Activated T-helper 1 cell treated with anti-CD3 and anti-CD28 coated beads, Interleukin-12 subunit alpha, Interleukin-12 subunit beta, Interleukin-2, Interleukin-4 antibody, amounts not matched to agents 30 ng/mL and 10 ng/mL and 1 ng/mL, durations not matched to agents 14 hours and 24 hours and 36 hours (primary cell): ENCODE measurements around the gene SLC27A6. TPM values are rescaled to one million over a fixed set of nuclear protein-coding genes. Genes with fewer than 3 reads are reported as not detected.

Experiments
- DNase-seq: peaks from one replicate; pipeline ENCODE4 v3.0.0; 2021; ENCODE audit warnings: low spot score
- H3K27ac Mint-ChIP-seq: one replicate; pipeline ENCODE4 v1.8.0; 2021; ENCODE audit warnings: mild to moderate bottlenecking, mixed read lengths
- H3K27me3 Mint-ChIP-seq: one replicate; pipeline ENCODE4 v1.8.0; 2022; ENCODE audit warnings: mild to moderate bottlenecking, moderate library complexity, mixed read lengths; ENCODE audit not compliant: insufficient read depth
- H3K36me3 Mint-ChIP-seq: one replicate; pipeline ENCODE4 v1.8.0; 2021; ENCODE audit warnings: low read depth, mixed read lengths
- H3K4me1 Mint-ChIP-seq: one replicate; pipeline ENCODE4 v1.8.0; 2021; ENCODE audit warnings: low read depth, mixed read lengths
- H3K4me3 Mint-ChIP-seq: one replicate; pipeline ENCODE4 v1.8.0; 2021; ENCODE audit warnings: mild to moderate bottlenecking, moderate library complexity, mixed read lengths
- H3K9me3 Mint-ChIP-seq: one replicate; pipeline ENCODE4 v1.8.0; 2021; ENCODE audit warnings: mixed read lengths
- intact Hi-C: fragments of 100-400 bp; cut with micrococcal nuclease; formaldehyde crosslinking; loops from one replicate; pipeline ENCODE4 v1.15.1; 2024
- total RNA-seq: library from RNA; stranded (reverse); gene quantifications from 2 replicates; pipeline ENCODE4 v1.2.3, GENCODE V29; 2022

The SLC27A6 gene
- total RNA-seq, 1 donor from 2014 or later: not detected

DNA sequence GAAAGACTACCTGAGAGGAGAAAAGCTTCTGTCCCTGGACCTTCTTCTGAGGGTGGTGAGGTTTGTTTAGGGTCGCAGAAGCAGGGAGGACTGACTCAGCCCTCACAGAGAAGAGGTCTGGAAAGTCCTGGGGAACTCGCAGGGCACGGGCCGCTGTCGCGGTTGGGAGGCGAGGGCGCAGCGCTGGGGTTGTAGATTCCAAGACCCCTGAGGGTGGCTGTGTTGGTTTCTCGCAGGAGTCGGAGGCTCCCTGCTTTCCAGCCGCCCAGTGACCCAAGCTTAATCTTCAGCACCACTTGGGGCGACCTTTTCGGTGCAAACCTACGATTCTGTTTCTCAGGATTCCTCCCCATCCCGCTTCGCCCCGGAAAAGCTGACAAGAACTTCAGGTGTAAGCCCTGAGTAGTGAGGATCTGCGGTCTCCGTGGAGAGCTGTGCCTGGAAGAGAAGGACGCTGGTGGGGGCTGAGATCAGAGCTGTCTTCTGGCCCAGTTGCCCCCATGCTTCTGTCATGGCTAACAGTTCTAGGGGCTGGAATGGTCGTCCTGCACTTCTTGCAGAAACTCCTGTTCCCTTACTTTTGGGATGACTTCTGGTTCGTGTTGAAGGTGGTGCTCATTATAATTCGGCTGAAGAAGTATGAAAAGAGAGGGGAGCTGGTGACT lies 482 bp downstream of the SLC27A6 start:
- H3K4me1 Mint-ChIP-seq: no peaks in the 10 kb centered on the region
- no peaks in the 10 kb centered on the region for H3K36me3 Mint-ChIP-seq
- no peak overlapping the region for H3K4me3 Mint-ChIP-seq
- DNase-seq: no peak
- H3K27me3 Mint-ChIP-seq: peaks cover 7% of the 10 kb centered on the region
- intact Hi-C loops: no loop called here
- peaks cover 7% of the 10 kb centered on the region for H3K9me3 Mint-ChIP-seq
- no peak overlapping the region for H3K27ac Mint-ChIP-seq

DNA sequence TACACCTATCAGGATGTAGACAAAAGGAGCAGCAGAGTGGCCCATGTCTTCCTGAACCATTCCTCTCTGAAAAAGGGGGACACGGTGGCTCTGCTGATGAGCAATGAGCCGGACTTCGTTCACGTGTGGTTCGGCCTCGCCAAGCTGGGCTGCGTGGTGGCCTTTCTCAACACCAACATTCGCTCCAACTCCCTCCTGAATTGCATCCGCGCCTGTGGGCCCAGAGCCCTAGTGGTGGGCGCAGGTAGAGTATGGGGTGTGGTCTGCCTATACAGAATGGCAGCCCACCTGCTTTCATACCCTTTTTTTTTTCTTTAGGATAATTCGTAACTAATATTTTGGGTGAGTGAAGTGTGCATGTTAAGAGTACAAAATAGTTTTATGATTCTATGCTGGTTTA lies 1.1 kb downstream of the SLC27A6 start:
- Mint-ChIP-seq H3K9me3 (peaks cover 1% of the 10 kb centered on the region), H3K36me3 (no peaks in the 10 kb centered on the region), H3K4me3 (no peak overlapping the region), H3K27me3 (peaks cover 7% of the 10 kb centered on the region), H3K27ac (no peak overlapping the region), H3K4me1 (no peaks in the 10 kb centered on the region)
- intact Hi-C loops: no loop called here
- no peak for DNase-seq

DNA sequence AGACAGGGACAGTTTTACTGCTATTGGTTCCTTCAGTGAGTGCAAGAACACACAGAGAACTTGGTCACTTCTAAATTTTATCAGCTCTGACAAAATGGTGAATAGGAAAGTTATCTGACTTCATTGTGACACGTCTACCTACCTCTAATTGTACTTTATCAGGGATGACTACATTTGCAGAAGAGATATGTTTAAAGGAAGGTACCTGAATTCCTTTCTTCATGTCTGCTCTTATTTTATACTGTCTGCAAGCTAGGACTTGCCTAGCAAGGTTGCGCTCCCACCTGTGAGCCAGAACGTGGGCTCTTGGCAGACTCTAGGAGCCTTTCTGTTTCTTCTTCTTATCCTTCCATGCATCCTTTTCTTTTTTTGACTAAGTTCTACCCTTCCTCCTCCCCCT lies 1.6 kb downstream of the SLC27A6 start:
- H3K27me3 Mint-ChIP-seq: peaks cover 7% of the 10 kb centered on the region
- no peak overlapping the region for H3K4me3 Mint-ChIP-seq
- H3K36me3 Mint-ChIP-seq: no peaks in the 10 kb centered on the region

DNA sequence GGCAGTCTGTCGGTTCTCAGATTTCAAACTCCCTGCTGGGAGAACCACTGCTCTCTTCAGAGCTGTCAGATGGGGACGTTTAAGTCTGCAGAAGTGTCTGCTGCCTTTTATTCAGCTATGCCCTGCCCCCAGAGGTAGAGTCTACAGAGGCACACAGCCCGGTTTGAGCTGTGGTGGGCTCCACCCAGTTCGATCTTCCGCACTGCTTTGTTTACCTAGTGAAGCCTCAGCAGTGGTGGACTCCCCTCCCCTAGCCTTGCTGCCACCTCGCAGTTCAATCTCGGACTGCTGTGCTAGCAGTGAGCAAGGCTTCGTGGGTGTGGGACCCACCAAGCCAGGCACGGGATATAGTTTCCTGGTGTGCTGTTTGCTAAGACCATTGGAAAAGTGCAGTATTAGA lies 8.0 kb downstream of the SLC27A6 start:
- Mint-ChIP-seq H3K4me1 (no peaks in the 10 kb centered on the region), H3K27ac (no peak overlapping the region), H3K27me3 (no peaks in the 10 kb centered on the region), H3K4me3 (no peak overlapping the region), H3K9me3 (no peaks in the 10 kb centered on the region), H3K36me3 (no peaks in the 10 kb centered on the region)
- no peak for DNase-seq
- intact Hi-C loops: no loop called here

More for the DNA sequence above, 1.6 kb downstream of the SLC27A6 start:
- Mint-ChIP-seq H3K9me3 (no peaks in the 10 kb centered on the region), H3K27ac (no peak overlapping the region), H3K4me1 (no peaks in the 10 kb centered on the region)
- intact Hi-C loops: no loop called here
- DNase-seq: no peak

DNA sequence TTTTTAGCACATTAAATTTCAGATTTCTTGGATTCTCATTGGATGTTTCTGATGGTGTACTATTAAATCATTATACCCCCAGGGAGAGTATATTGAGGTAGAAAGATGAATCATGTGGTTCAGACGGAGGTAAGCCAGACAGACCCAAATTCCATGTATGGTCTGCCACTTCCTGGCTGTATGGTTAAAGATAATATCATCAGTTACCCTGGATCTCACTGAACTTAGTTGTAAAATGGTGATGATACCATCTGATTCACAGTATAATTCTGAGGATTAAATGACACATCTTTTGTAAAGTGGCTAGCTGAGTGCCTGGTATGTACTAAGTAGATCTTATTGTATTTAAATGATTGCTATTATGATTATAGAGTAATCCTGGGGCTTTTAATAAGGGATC lies 9.3 kb downstream of the SLC27A6 start:
- Mint-ChIP-seq H3K9me3 (no peaks in the 10 kb centered on the region), H3K4me1 (no peaks in the 10 kb centered on the region), H3K36me3 (no peaks in the 10 kb centered on the region), H3K4me3 (no peak overlapping the region), H3K27ac (no peak overlapping the region), H3K27me3 (no peaks in the 10 kb centered on the region)
- intact Hi-C loops: no loop called here
- DNase-seq: no peak

DNA sequence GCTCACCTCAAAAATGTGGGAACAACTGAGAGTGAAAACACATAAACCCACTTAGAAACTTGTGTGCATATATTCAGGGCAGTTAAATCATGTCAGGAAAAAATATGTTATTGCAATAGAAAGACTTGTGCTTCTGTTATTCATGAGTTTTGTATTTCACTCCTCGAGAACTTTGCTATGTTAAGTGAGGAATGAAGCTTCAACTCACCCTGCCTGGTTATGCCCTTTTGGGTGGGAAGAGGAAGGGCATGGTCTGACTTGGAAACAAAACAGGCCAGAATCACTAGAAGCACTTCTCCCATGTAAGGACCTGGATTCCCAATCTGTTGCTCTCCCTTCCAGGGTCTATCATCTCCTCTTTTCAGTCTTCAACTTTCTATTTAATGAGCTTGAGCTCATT lies 14.5 kb downstream of the SLC27A6 start:
- H3K4me1 Mint-ChIP-seq: no peaks in the 10 kb centered on the region
- DNase-seq: no peak

DNA sequence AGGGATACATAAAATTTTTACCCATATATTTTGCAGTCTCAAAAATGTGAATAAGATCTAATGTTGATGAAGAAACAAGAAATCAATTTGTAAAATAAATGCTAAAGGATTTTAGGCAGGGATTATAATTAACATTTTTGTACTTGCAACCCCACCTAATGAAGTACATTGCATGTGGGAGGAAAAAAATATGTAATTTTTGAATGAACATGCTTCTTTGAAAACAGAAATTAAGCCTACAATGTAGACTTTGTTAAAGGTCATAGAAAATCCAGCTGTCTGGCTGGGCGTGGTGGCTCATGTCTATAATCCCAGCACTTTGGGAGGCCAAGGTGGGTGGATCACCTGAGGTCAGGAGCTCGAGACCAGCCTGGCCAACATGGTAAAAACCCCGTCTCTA lies 15.6 kb downstream of the SLC27A6 start:
- no peak for DNase-seq
- H3K27ac Mint-ChIP-seq: no peak overlapping the region
- no peak overlapping the region for H3K4me3 Mint-ChIP-seq
- intact Hi-C loops: no loop called here
- no peaks in the 10 kb centered on the region for H3K4me1 Mint-ChIP-seq
- H3K27me3 Mint-ChIP-seq: no peaks in the 10 kb centered on the region
- H3K36me3 Mint-ChIP-seq: no peaks in the 10 kb centered on the region
- H3K9me3 Mint-ChIP-seq: no peaks in the 10 kb centered on the region

More for the DNA sequence above, 14.5 kb downstream of the SLC27A6 start:
- no peaks in the 10 kb centered on the region for H3K9me3 Mint-ChIP-seq
- H3K36me3 Mint-ChIP-seq: no peaks in the 10 kb centered on the region
- H3K4me3 Mint-ChIP-seq: no peak overlapping the region
- intact Hi-C loops: no loop called here
- no peaks in the 10 kb centered on the region for H3K27me3 Mint-ChIP-seq
- H3K27ac Mint-ChIP-seq: no peak overlapping the region

DNA sequence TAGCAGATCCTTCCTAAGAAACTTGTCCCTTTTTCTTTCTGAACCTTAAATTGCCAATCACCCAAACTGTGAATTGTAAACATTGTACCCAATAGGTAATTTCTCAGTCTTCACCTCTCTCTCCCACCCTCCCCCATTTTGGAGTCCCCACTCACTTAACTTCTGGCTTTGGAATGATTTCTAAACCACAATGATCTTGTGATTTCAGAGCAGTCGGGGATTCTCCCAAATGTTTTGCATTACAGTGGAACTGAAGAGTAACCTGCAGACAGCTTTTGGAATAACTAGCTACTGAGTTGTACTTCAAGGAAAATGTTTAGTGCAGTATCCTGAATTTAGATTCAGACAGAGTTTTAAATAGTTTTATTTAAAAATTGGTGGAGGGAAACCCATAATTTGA lies 19.2 kb downstream of the SLC27A6 start:
- H3K36me3 Mint-ChIP-seq: no peaks in the 10 kb centered on the region
- H3K4me3 Mint-ChIP-seq: no peak overlapping the region
- H3K27ac Mint-ChIP-seq: no peak overlapping the region
- peaks cover 1% of the 10 kb centered on the region for H3K27me3 Mint-ChIP-seq
- intact Hi-C loops: no loop called here
- no peaks in the 10 kb centered on the region for H3K9me3 Mint-ChIP-seq
- no peaks in the 10 kb centered on the region for H3K4me1 Mint-ChIP-seq
- DNase-seq: no peak

DNA sequence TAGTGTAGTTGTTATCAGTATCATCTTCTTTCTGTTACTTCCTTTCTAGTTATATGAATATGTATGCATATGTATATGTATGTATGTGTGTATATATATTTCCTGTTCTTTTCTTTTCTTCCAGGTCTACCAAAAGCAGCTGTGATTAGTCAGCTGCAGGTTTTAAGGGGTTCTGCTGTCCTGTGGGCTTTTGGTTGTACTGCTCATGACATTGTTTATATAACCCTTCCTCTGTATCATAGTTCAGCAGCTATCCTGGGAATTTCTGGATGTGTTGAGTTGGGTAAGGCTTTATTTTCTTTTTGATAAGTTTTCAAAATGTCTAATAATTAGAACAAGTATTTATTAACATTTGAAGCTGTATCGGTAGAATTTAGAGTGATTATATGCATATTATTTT lies 23.2 kb downstream of the SLC27A6 start:
- H3K27ac Mint-ChIP-seq: no peak overlapping the region
- no peaks in the 10 kb centered on the region for H3K36me3 Mint-ChIP-seq
- DNase-seq: no peak
- no peaks in the 10 kb centered on the region for H3K9me3 Mint-ChIP-seq
- peaks cover 1% of the 10 kb centered on the region for H3K27me3 Mint-ChIP-seq
- no peaks in the 10 kb centered on the region for H3K4me1 Mint-ChIP-seq
- intact Hi-C loops: no loop called here
- no peak overlapping the region for H3K4me3 Mint-ChIP-seq

DNA sequence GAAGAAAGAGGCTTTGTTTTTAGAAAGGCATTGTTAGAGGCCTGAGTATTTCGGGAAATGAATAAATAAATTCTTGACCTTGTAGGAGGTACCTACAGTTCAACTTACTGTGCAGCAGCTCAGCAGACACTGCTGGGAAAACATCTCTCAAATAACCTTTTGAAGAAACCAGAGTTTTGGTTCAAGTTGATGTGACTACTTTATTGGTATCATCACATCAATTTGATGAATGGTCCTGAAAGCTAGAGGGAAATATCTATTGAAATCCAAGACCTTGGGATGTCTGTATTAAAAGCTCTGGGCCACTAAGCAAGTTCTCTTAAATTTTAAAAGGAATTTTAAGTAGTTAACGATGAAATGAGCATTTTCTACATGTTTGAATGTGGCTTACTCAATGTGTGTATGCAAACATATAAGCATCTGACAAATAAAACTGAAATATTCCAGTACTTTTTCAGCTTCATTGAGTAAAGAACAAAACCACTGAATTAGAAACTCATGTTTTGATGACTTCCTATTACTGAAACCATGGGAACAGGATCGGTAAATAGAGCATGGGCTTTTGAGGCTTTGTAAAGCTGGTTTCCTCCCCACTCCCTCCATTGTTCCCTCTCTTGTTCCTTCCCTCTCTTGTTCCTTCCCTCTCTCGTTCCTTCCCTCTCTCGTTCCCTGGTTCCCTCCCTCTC lies 36.7 kb downstream of the SLC27A6 start:
- Mint-ChIP-seq H3K36me3 (no peaks in the 10 kb centered on the region), H3K9me3 (no peaks in the 10 kb centered on the region), H3K4me1 (no peaks in the 10 kb centered on the region), H3K27ac (no peak overlapping the region), H3K27me3 (no peaks in the 10 kb centered on the region), H3K4me3 (no peak overlapping the region)
- intact Hi-C loops: no loop called here
- no peak for DNase-seq

DNA sequence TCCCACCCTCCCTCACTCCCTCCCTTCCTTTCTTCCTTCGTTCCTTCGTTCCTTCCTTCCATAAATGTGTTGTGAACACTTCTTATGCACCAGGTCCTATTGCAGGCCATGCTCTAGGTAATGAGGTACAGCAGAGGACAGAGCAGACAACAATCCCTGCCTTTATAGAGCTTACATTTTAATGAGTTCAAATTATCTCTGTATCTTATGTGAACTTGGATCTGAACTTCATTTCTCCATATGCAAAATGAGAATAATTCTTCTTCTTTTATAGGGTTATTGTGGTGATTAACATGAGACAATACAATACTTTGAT lies 37.2 kb downstream of the SLC27A6 start:
- no peak for DNase-seq
- Mint-ChIP-seq H3K27ac (no peak overlapping the region), H3K4me1 (no peaks in the 10 kb centered on the region), H3K36me3 (no peaks in the 10 kb centered on the region), H3K27me3 (no peaks in the 10 kb centered on the region), H3K4me3 (no peak overlapping the region), H3K9me3 (no peaks in the 10 kb centered on the region)
- intact Hi-C loops: no loop called here

DNA sequence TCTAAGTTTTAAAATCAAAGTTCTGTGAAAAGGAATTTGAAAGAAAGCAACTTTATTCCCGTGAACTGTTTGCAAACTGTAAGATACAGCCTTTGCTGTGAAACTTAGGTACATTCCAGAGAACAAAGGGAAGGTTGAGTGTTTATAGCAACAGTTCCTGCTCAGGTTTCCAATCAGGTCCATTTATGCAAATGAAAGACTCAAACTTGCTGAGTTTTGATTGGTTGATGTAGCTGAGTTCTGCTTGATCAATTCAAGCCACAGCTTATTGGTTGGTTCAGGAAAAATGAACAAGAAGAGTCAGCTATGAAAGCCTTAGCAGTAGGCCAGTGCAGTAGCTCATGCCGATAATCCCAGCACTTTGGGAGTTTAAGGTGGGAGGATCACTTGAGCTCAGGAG lies 37.9 kb downstream of the SLC27A6 start:
- Mint-ChIP-seq H3K9me3 (no peaks in the 10 kb centered on the region), H3K27ac (no peak overlapping the region), H3K4me1 (no peaks in the 10 kb centered on the region), H3K4me3 (no peak overlapping the region), H3K36me3 (no peaks in the 10 kb centered on the region), H3K27me3 (no peaks in the 10 kb centered on the region)
- DNase-seq: no peak
- intact Hi-C loops: no loop called here

DNA sequence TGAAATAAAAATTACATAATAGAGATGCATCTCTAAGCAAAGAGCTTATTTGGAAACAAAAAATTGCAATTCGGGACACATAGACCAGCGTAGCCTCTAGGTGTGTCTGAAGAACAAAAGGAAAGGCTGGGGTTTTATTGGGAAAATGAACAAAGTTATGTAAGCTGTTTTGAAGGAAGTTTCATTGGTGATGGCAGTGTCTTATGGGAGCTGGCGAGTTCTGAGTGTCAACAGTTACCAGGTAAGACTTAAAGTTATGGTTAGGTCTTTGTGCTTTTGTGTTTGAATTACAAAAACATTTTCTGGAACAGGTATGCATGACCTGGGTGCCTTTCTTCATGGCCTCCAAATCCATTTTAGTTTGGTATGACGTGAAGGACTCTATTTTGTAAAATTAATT lies 48.9 kb downstream of the SLC27A6 start:
- Mint-ChIP-seq H3K27me3 (no peaks in the 10 kb centered on the region), H3K27ac (no peak overlapping the region), H3K9me3 (no peaks in the 10 kb centered on the region), H3K4me3 (no peak overlapping the region), H3K36me3 (no peaks in the 10 kb centered on the region), H3K4me1 (no peaks in the 10 kb centered on the region)
- DNase-seq: no peak
- intact Hi-C loops: no loop called here

DNA sequence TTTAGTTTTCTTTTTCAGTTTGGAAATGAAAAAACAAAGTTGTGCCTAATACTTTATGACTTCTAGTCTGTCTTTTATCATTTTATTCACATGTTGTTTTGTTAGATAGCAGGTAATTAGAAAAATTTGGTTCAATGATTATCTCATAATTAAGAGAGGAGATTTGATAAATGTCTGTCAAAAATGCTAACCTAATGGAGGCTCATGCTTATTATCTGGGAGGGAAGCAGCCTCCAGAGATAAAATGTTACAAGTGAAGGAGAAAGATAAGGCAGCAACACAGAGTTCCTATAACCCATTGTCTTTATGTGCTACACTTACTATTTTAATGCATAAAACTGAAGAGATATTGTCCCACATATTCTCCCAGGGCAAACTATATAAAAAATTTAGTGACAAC lies 53.5 kb downstream of the SLC27A6 start:
- no peaks in the 10 kb centered on the region for H3K4me1 Mint-ChIP-seq
- peaks cover 3% of the 10 kb centered on the region for H3K27me3 Mint-ChIP-seq
- no peak overlapping the region for H3K27ac Mint-ChIP-seq
- no peak for DNase-seq
- H3K9me3 Mint-ChIP-seq: no peaks in the 10 kb centered on the region
- intact Hi-C loops: no loop called here
- no peak overlapping the region for H3K4me3 Mint-ChIP-seq
- H3K36me3 Mint-ChIP-seq: no peaks in the 10 kb centered on the region
